HEK293 (cell line): ENCODE measurements around the gene PTPRCAP.

Source experiments
- EGR2 ChIP-seq: fragments of 450-650 bp; formaldehyde crosslinking; IDR thresholded peaks from 2 replicates; pipeline ENCODE4 v1.5.1; 2016; ENCODE audit warnings: low read depth, missing biosample characterization, missing genetic modification characterization
- HOXD13 ChIP-seq: sonication (generic); formaldehyde crosslinking; IDR thresholded peaks from 2 replicates; pipeline ENCODE4 v1.8.0; 2022; ENCODE audit warnings: missing genetic modification reagents, borderline replicate concordance
- KLF7 ChIP-seq: fragments of 450-650 bp; formaldehyde crosslinking; IDR thresholded peaks from 2 replicates; pipeline ENCODE4 v1.5.1; 2016; ENCODE audit warnings: missing biosample characterization, missing genetic modification characterization, borderline replicate concordance
- KLF9 ChIP-seq: fragments of 450-650 bp; formaldehyde crosslinking; IDR thresholded peaks from 2 replicates; pipeline ENCODE4 v1.5.1; 2016; ENCODE audit warnings: missing biosample characterization, missing genetic modification characterization, low read depth
- MEIS1 ChIP-seq: sonication (generic); formaldehyde crosslinking; IDR thresholded peaks from 2 replicates; pipeline ENCODE4 v1.8.1; 2022; ENCODE audit warnings: missing genetic modification reagents, mild to moderate bottlenecking, borderline replicate concordance
- SALL2 ChIP-seq: fragments of 450-650 bp; formaldehyde crosslinking; IDR thresholded peaks from 2 replicates; pipeline ENCODE4 v1.5.0; 2017; ENCODE audit warnings: missing biosample characterization, mild to moderate bottlenecking, missing genetic modification characterization, borderline replicate concordance
- WT1 ChIP-seq: fragments of 450-650 bp; formaldehyde crosslinking; IDR thresholded peaks from 2 replicates; pipeline ENCODE4 v1.5.1; 2016; ENCODE audit warnings: missing biosample characterization, missing genetic modification characterization
- ZBTB1 ChIP-seq: fragments of 450-650 bp; formaldehyde crosslinking; IDR thresholded peaks from 2 replicates; pipeline ENCODE4 v1.5.1; 2016; ENCODE audit warnings: missing biosample characterization, missing genetic modification characterization
- ZNF10 ChIP-seq: fragments of 450-650 bp; formaldehyde crosslinking; IDR thresholded peaks from 2 replicates; pipeline ENCODE4 v1.5.1; 2017; ENCODE audit warnings: missing biosample characterization, missing genetic modification characterization
- ZNF121 ChIP-seq: fragments of 450-650 bp; formaldehyde crosslinking; IDR thresholded peaks from 2 replicates; pipeline ENCODE4 v1.5.1; 2016; ENCODE audit warnings: missing biosample characterization, missing genetic modification characterization
- ZNF221 ChIP-seq: fragments of 450-650 bp; formaldehyde crosslinking; IDR thresholded peaks from 2 replicates; pipeline ENCODE4 v1.5.1; 2017; ENCODE audit warnings: missing biosample characterization, missing genetic modification characterization, borderline replicate concordance
- ZNF223 ChIP-seq: fragments of 450-650 bp; formaldehyde crosslinking; IDR thresholded peaks from 2 replicates; pipeline ENCODE4 v1.5.1; 2016; ENCODE audit warnings: missing biosample characterization, missing genetic modification characterization
- ZNF24 ChIP-seq: fragments of 450-650 bp; formaldehyde crosslinking; IDR thresholded peaks from 2 replicates; pipeline ENCODE4 v1.5.1; 2016; ENCODE audit warnings: missing biosample characterization, missing genetic modification characterization
- ZNF311 ChIP-seq: fragments of 450-650 bp; formaldehyde crosslinking; IDR thresholded peaks from 2 replicates; pipeline ENCODE4 v1.5.1; 2017; ENCODE audit warnings: missing biosample characterization, missing genetic modification characterization, borderline replicate concordance
- ZNF324 ChIP-seq: fragments of 450-650 bp; formaldehyde crosslinking; IDR thresholded peaks from 2 replicates; pipeline ENCODE4 v1.5.1; 2016; ENCODE audit warnings: missing biosample characterization, missing genetic modification characterization
- ZNF394 ChIP-seq: fragments of 450-650 bp; formaldehyde crosslinking; IDR thresholded peaks from 2 replicates; pipeline ENCODE4 v1.5.1; 2016; ENCODE audit warnings: missing biosample characterization, missing genetic modification characterization, mild to moderate bottlenecking, moderate library complexity, borderline replicate concordance
- ZNF423 ChIP-seq: fragments of 450-650 bp; formaldehyde crosslinking; IDR thresholded peaks from 2 replicates; pipeline ENCODE4 v1.5.1; 2016; ENCODE audit warnings: missing biosample characterization, missing genetic modification characterization
- ZNF48 ChIP-seq: fragments of 450-650 bp; formaldehyde crosslinking; IDR thresholded peaks from 2 replicates; pipeline ENCODE4 v1.5.1; 2016; ENCODE audit warnings: missing biosample characterization, missing genetic modification characterization
- ZNF560 ChIP-seq: fragments of 450-650 bp; formaldehyde crosslinking; IDR thresholded peaks from 2 replicates; pipeline ENCODE4 v1.5.1; 2017; ENCODE audit warnings: missing biosample characterization, missing genetic modification characterization, borderline replicate concordance
- ZNF621 ChIP-seq: fragments of 450-650 bp; formaldehyde crosslinking; IDR thresholded peaks from 2 replicates; pipeline ENCODE4 v1.5.1; 2017; ENCODE audit warnings: missing biosample characterization, missing genetic modification characterization
- ZNF626 ChIP-seq: fragments of 450-650 bp; sonication (Bioruptor Pico); formaldehyde crosslinking; IDR thresholded peaks from 2 replicates; pipeline ENCODE4 v1.5.1; 2018; ENCODE audit warnings: missing biosample characterization, missing genetic modification characterization, inconsistent platforms
- ZNF629 ChIP-seq: fragments of 450-650 bp; formaldehyde crosslinking; IDR thresholded peaks from 2 replicates; pipeline ENCODE4 v1.5.1; 2017; ENCODE audit warnings: missing biosample characterization, missing genetic modification characterization
- ZNF785 ChIP-seq: fragments of 450-650 bp; formaldehyde crosslinking; IDR thresholded peaks from 2 replicates; pipeline ENCODE4 v1.5.1; 2016; ENCODE audit warnings: missing biosample characterization, missing genetic modification characterization
- ZSCAN23 ChIP-seq: fragments of 450-650 bp; formaldehyde crosslinking; IDR thresholded peaks from 2 replicates; pipeline ENCODE4 v1.5.1; 2016; ENCODE audit warnings: missing biosample characterization, missing genetic modification characterization
- TF ChIP-seq, protein P1 (sequence below): fragments of 450-650 bp; formaldehyde crosslinking; IDR thresholded peaks from 2 replicates; pipeline ENCODE4 v1.5.1; 2016; ENCODE audit warnings: missing biosample characterization, missing genetic modification characterization
- TF ChIP-seq, protein P2 (sequence below): IDR thresholded peaks from 2 replicates; pipeline ENCODE4 v1.6.1; 2011; ENCODE audit warnings: mild to moderate bottlenecking, low read depth, low read length, borderline replicate concordance
- TF ChIP-seq, protein P3 (sequence below): fragments of 450-650 bp; formaldehyde crosslinking; IDR thresholded peaks from 2 replicates; pipeline ENCODE4 v1.5.1; 2017; ENCODE audit warnings: missing biosample characterization, missing genetic modification characterization
- TF ChIP-seq, protein P4 (sequence below): fragments of 450-650 bp; formaldehyde crosslinking; IDR thresholded peaks from 2 replicates; pipeline ENCODE4 v1.5.1; 2016; ENCODE audit warnings: missing biosample characterization, missing genetic modification characterization
- TF ChIP-seq, protein P5 (sequence below): fragments of 450-650 bp; formaldehyde crosslinking; IDR thresholded peaks from 2 replicates; pipeline ENCODE4 v1.5.1; 2016; ENCODE audit warnings: missing biosample characterization, missing genetic modification characterization

Gene PTPRCAP

DNA sequence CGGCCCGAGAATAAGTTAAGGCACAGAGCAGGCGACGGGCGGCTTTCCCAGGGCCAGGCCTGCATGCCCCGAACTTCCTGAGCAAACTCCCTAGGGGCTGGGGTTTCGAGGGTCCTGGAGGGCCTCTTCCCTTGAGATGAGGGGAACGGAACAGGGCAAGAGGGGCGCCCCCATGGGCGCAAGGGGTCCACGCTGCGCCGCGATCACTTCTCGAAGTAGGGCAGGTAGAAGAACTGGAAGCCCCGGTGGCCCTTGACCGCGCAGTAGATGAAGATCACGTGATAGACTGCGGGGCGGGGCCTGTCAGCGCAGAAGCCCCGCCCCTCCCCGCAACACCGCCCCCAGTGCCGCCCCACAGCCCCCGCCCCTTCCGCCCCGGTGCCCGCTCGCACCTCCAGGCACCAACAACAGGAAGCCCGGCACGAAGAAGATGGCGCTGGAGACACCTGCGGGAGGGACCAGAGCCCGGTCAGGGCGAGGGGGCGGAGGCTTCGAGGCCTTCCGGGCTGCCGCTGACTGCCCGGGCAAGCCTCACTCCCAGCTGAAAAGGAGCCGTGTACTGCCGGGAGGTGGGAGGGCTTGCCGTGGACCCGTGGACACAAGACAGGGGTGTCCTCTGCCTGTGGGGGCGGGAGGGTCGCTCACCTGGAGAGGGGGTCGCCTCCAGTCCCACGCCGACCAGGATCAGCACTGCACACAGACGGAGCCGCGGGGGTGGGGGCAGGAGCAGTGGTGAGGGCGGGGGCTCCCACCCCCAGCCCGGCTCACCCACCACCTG is 27.1 kb upstream of the PTPRCAP start (continued):
- TF ChIP-seq, protein P1, sequence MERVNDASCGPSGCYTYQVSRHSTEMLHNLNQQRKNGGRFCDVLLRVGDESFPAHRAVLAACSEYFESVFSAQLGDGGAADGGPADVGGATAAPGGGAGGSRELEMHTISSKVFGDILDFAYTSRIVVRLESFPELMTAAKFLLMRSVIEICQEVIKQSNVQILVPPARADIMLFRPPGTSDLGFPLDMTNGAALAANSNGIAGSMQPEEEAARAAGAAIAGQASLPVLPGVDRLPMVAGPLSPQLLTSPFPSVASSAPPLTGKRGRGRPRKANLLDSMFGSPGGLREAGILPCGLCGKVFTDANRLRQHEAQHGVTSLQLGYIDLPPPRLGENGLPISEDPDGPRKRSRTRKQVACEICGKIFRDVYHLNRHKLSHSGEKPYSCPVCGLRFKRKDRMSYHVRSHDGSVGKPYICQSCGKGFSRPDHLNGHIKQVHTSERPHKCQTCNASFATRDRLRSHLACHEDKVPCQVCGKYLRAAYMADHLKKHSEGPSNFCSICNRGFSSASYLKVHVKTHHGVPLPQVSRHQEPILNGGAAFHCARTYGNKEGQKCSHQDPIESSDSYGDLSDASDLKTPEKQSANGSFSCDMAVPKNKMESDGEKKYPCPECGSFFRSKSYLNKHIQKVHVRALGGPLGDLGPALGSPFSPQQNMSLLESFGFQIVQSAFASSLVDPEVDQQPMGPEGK = peak; percentile 88
- no peak for TF ChIP-seq ZNF785 (tag by site-specific recombination)
- TF ChIP-seq MEIS1 (CRISPR knock-in tag) = no peak
- no peak for TF ChIP-seq ZNF621 (tag by site-specific recombination)
- no peak for TF ChIP-seq ZNF48 (tag by site-specific recombination)
- TF ChIP-seq ZNF10 = no peak
- TF ChIP-seq WT1 (tag by site-specific recombination) = no peak
- TF ChIP-seq, protein P2, sequence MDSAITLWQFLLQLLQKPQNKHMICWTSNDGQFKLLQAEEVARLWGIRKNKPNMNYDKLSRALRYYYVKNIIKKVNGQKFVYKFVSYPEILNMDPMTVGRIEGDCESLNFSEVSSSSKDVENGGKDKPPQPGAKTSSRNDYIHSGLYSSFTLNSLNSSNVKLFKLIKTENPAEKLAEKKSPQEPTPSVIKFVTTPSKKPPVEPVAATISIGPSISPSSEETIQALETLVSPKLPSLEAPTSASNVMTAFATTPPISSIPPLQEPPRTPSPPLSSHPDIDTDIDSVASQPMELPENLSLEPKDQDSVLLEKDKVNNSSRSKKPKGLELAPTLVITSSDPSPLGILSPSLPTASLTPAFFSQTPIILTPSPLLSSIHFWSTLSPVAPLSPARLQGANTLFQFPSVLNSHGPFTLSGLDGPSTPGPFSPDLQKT = no peak
- no peak for TF ChIP-seq KLF7 (tag by site-specific recombination)
- TF ChIP-seq ZSCAN23 (tag by site-specific recombination) = no peak
- TF ChIP-seq ZNF223 = no peak
- TF ChIP-seq ZNF423 (tag by site-specific recombination) = no peak
- TF ChIP-seq ZNF629 = no peak
- no peak for TF ChIP-seq ZNF24 (tag by site-specific recombination)
- no peak for TF ChIP-seq SALL2 (tag by site-specific recombination)
- no peak for TF ChIP-seq ZNF626 (tag by site-specific recombination)
- TF ChIP-seq, protein P3, sequence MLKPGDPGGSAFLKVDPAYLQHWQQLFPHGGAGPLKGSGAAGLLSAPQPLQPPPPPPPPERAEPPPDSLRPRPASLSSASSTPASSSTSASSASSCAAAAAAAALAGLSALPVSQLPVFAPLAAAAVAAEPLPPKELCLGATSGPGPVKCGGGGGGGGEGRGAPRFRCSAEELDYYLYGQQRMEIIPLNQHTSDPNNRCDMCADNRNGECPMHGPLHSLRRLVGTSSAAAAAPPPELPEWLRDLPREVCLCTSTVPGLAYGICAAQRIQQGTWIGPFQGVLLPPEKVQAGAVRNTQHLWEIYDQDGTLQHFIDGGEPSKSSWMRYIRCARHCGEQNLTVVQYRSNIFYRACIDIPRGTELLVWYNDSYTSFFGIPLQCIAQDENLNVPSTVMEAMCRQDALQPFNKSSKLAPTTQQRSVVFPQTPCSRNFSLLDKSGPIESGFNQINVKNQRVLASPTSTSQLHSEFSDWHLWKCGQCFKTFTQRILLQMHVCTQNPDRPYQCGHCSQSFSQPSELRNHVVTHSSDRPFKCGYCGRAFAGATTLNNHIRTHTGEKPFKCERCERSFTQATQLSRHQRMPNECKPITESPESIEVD (tag by site-specific recombination) = no peak
- TF ChIP-seq, protein P4, sequence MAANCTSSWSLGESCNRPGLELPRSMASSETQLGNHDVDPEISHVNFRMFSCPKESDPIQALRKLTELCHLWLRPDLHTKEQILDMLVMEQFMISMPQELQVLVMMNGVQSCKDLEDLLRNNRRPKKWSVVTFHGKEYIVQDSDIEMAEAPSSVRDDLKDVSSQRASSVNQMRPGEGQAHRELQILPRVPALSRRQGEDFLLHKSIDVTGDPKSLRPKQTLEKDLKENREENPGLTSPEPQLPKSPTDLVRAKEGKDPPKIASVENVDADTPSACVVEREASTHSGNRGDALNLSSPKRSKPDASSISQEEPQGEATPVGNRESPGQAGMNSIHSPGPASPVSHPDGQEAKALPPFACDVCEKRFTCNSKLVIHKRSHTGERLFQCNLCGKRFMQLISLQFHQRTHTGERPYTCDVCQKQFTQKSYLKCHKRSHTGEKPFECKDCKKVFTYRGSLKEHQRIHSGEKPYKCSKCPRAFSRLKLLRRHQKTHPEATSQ (tag by site-specific recombination) = no peak
- no peak for TF ChIP-seq ZNF221
- no peak for TF ChIP-seq ZNF560 (tag by site-specific recombination)
- TF ChIP-seq ZNF324 (tag by site-specific recombination) = no peak
- TF ChIP-seq HOXD13 = no peak
- no peak for TF ChIP-seq ZNF311 (tag by site-specific recombination)
- TF ChIP-seq EGR2 (tag by site-specific recombination) = peak; percentile 67
- no peak for TF ChIP-seq ZNF394 (tag by site-specific recombination)
- TF ChIP-seq ZNF121 (tag by site-specific recombination) = no peak
- TF ChIP-seq ZBTB1 (tag by site-specific recombination) = no peak
- TF ChIP-seq, protein P5, sequence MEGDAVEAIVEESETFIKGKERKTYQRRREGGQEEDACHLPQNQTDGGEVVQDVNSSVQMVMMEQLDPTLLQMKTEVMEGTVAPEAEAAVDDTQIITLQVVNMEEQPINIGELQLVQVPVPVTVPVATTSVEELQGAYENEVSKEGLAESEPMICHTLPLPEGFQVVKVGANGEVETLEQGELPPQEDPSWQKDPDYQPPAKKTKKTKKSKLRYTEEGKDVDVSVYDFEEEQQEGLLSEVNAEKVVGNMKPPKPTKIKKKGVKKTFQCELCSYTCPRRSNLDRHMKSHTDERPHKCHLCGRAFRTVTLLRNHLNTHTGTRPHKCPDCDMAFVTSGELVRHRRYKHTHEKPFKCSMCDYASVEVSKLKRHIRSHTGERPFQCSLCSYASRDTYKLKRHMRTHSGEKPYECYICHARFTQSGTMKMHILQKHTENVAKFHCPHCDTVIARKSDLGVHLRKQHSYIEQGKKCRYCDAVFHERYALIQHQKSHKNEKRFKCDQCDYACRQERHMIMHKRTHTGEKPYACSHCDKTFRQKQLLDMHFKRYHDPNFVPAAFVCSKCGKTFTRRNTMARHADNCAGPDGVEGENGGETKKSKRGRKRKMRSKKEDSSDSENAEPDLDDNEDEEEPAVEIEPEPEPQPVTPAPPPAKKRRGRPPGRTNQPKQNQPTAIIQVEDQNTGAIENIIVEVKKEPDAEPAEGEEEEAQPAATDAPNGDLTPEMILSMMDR (tag by site-specific recombination) = no peak
- TF ChIP-seq KLF9 (tag by site-specific recombination) = peak; percentile 65; the same call in 1 of the 2 replicates
